ENCODE data around the gene CDH2.

DNA sequence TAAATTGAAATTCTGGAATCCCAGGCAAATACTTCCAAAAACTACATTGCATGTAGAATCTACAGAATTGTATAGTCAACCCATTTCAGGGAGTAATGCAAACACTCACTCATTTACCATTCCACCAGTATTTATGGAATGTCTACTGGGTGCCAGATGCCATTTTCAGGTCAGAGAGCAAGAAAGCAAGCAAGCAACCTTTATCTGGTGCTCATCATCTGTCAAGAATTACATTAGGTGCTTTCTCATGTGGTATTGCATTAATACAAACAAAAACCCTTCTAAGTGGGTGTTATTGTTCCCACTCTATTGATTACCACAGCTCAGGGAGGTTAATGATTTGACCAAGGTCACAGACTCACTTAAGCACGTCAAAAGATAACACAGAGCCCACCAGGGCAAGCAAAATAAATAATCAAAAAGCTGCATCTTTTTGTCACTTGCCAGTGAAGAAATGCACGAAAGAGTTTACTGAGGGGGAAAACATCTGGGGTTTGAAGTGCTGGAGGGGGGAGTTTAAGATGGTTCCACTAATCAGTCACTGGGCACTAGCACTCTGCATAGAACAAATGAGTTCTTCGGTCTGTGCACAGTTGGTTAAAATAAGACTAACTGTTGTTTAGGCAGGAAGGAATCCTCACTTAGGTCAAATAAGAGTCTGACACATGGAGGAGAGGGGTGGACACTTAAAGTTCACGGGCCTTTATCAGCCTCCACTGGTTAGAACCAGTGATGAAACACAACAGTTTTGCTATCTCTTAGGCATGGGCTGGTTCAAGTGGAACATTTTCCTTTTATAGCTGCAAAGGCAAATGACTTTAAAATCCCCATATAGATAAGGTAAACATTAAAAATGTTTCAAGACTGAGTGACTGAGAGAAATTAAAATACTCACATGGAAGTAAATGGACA lies 208.8 kb downstream of the CDH2 start:
- no peak for TF ChIP-seq EZH2 (IDR thresholded peaks at IDR 0.05; ENCODE audit: borderline replicate concordance, low read depth, low read length, poor library complexity, severe bottlenecking)
- TF ChIP-seq, protein P1, sequence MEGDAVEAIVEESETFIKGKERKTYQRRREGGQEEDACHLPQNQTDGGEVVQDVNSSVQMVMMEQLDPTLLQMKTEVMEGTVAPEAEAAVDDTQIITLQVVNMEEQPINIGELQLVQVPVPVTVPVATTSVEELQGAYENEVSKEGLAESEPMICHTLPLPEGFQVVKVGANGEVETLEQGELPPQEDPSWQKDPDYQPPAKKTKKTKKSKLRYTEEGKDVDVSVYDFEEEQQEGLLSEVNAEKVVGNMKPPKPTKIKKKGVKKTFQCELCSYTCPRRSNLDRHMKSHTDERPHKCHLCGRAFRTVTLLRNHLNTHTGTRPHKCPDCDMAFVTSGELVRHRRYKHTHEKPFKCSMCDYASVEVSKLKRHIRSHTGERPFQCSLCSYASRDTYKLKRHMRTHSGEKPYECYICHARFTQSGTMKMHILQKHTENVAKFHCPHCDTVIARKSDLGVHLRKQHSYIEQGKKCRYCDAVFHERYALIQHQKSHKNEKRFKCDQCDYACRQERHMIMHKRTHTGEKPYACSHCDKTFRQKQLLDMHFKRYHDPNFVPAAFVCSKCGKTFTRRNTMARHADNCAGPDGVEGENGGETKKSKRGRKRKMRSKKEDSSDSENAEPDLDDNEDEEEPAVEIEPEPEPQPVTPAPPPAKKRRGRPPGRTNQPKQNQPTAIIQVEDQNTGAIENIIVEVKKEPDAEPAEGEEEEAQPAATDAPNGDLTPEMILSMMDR (conservative IDR thresholded peaks at IDR 0.05; ENCODE audit: low read depth, low read length): no peak

Measured in A673 (cell line).